ENCODE measurements around the gene KCTD5. TPM values are rescaled to one million over a fixed set of nuclear protein-coding genes. Genes with fewer than 3 reads are reported as not detected.

KCTD5 gene
- total RNA-seq, 1 experiment from 2014 or later = 42.1 TPM

GRCh38 chr16:2752035-2752849 lies 69.9 kb downstream of the KCTD5 start, which contains the start of gene SRRM2:
Gene SRRM2 (plus strand): TSS chr16:2752638. CDS start chr16:2756365, 3,727 bp downstream.
- Histone ChIP-seq H3K27me3 (ENCODE audit: insufficient read depth, low read length) (no peaks in the 10 kb centered on the region), H3K4me1 (ENCODE audit: control insufficient read depth in 1 of 2, insufficient read depth in 2 of 2, low read length in 2 of 2) (peaks cover 18 to 32% of the 10 kb centered on the region in 2 experiments), H3K27ac (ENCODE audit: low read depth, low read length) (peak within 1 kb of the TSS; percentile 100), H3K9me2 (ENCODE audit: insufficient read depth) (no peaks in the 10 kb centered on the region), H3K9me3 (ENCODE audit: control insufficient read depth in 1 of 2, insufficient read depth in 1 of 2, low read depth in 1 of 2, low read length in 2 of 2) (no peaks in the 10 kb centered on the region), H3K9ac (ENCODE audit: low read length) (peak within 1 kb of the TSS; percentile 90), H3K79me2 (ENCODE audit: insufficient read depth, low read length) (peaks cover 61% of the 10 kb centered on the region), H3K36me3 (ENCODE audit: control insufficient read depth in 1 of 2, insufficient read depth in 2 of 2, low read length in 2 of 2) (peaks cover 11 to 30% of the 10 kb centered on the region in 2 experiments; a peak in 3 of 4 replicates), H3K4me3 (replicated peaks in 1 of 2; ENCODE audit: low read depth in 1 of 2, low read length in 2 of 2) (peak within 1 kb of the TSS; percentile 92 to 96), H2AFZ (ENCODE audit: low read depth, low read length, poor library complexity, severe bottlenecking) (no peak within 1 kb of the TSS), H3K4me2 (ENCODE audit: low read length) (peak within 1 kb of the TSS; percentile 76), H4K20me1 (ENCODE audit: insufficient read depth) (peaks cover 28% of the 10 kb centered on the region; the same call in 1 of the 2 replicates)
- ChIA-PET CTCF (no interaction called here), POLR2A (interaction anchor here (0.7 to 2.1 kb wide), 10 partner anchors 11 to 257 kb away, joined by 3 to 7 read pairs (median 3); partner anchors contain the start of genes FLYWCH2 and KCTD5), RAD21 (ENCODE audit: low non-redundant PET in 1 of 2, low total read pairs in 2 of 2, uncharacterized antibody in 2 of 2, unreplicated experiment in 2 of 2) (interaction anchor here in 1 of 2 experiments (0.7 kb wide), 1 partner anchor 70 kb away, joined by 3 read pairs; no protein-coding TSS in a partner anchor)
- TF ChIP-seq YY1 (IDR thresholded peaks at IDR 0.05; ENCODE audit: extremely low read depth, insufficient replicate concordance, low read depth, low read length) (peak; percentile 96), ZNF274 (IDR thresholded peaks at IDR 0.05; ENCODE audit: low read depth, low read length) (no peak), TCF7L2 (IDR thresholded peaks at IDR 0.05; ENCODE audit: borderline replicate concordance, extremely low read depth, insufficient read depth, insufficient read length) (peak; percentile 45), ZFX (IDR thresholded peaks at IDR 0.05) (peak; percentile 98), POLR2AphosphoS5 (IDR thresholded peaks at IDR 0.05; ENCODE audit: low read depth, low read length) (peak; percentile 79), EZH2 (IDR thresholded peaks at IDR 0.05) (no peak), ATF3 (IDR thresholded peaks at IDR 0.05) (no peak), POLR2A (IDR thresholded peaks at IDR 0.05; ENCODE audit: borderline replicate concordance, extremely low read depth, insufficient read depth, insufficient read length) (peak; percentile 45)
- TF ChIP-seq, protein P1, sequence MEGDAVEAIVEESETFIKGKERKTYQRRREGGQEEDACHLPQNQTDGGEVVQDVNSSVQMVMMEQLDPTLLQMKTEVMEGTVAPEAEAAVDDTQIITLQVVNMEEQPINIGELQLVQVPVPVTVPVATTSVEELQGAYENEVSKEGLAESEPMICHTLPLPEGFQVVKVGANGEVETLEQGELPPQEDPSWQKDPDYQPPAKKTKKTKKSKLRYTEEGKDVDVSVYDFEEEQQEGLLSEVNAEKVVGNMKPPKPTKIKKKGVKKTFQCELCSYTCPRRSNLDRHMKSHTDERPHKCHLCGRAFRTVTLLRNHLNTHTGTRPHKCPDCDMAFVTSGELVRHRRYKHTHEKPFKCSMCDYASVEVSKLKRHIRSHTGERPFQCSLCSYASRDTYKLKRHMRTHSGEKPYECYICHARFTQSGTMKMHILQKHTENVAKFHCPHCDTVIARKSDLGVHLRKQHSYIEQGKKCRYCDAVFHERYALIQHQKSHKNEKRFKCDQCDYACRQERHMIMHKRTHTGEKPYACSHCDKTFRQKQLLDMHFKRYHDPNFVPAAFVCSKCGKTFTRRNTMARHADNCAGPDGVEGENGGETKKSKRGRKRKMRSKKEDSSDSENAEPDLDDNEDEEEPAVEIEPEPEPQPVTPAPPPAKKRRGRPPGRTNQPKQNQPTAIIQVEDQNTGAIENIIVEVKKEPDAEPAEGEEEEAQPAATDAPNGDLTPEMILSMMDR (IDR thresholded peaks at IDR 0.05 in 2 of 3, conservative IDR thresholded peaks at IDR 0.05 in 1 of 3; ENCODE audit: borderline replicate concordance in 1 of 3, insufficient read depth in 1 of 3, low read depth in 2 of 3, low read length in 2 of 3) = no peak
- TF ChIP-seq, protein P2, sequence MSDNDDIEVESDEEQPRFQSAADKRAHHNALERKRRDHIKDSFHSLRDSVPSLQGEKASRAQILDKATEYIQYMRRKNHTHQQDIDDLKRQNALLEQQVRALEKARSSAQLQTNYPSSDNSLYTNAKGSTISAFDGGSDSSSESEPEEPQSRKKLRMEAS (IDR thresholded peaks at IDR 0.05) = peak; percentile 95
- ATAC-seq (peak; percentile 88), DNase-seq (ENCODE audit: low read depth, low spot score) (peak; percentile 93)
- intact Hi-C loops (cut with micrococcal nuclease) = no loop called here
- BruUV-seq (replicated peaks) = no TSS peak
